K562 (cell line): ENCODE results near the gene RNF180. TPM values are rescaled to one million over a fixed set of nuclear protein-coding genes. Genes with fewer than 3 reads are reported as not detected.

Experiments
- CUX1 ChIP-seq: fragments of 200-800 bp; sonication (Bioruptor generic); IDR thresholded peaks from 2 replicates; pipeline ENCODE4 v1.6.1; 2016; ENCODE audit warnings: missing genetic modification characterization, missing compliant biosample characterization
- HMG20B ChIP-seq: fragments of 250-450 bp; sonication (Bioruptor Pico); IDR thresholded peaks from 2 replicates; pipeline ENCODE4 v1.5.0; 2021; ENCODE audit warnings: mild to moderate bottlenecking
- NFIC ChIP-seq: fragments of 450-650 bp; IDR thresholded peaks from 2 replicates; pipeline ENCODE4 v1.6.1; 2017; ENCODE audit warnings: mild to moderate bottlenecking, inconsistent platforms
- RAD51 ChIP-seq: fragments of 450-650 bp; IDR thresholded peaks from 2 replicates; pipeline ENCODE4 v1.7.1; 2016; ENCODE audit warnings: low read depth, mild to moderate bottlenecking, borderline replicate concordance
- SAFB2 ChIP-seq: fragments of 200-400 bp; formaldehyde crosslinking; IDR thresholded peaks from 2 replicates; pipeline ENCODE4 v1.6.1; 2018; ENCODE audit warnings: borderline replicate concordance, low read length, low read depth, moderate library complexity; ENCODE audit not compliant: severe bottlenecking
- SIRT6 ChIP-seq: IDR thresholded peaks from one replicate; pipeline ENCODE4 v1.6.1; 2012; ENCODE audit warnings: low read depth, mild to moderate bottlenecking, control low read depth, inconsistent platforms, low read length, moderate library complexity
- TSHZ1 ChIP-seq: fragments of 250-450 bp; sonication (Bioruptor Pico); IDR thresholded peaks from 2 replicates; pipeline ENCODE4 v1.4.0; 2020; ENCODE audit warnings: mild to moderate bottlenecking, moderate library complexity
- ZNF165 ChIP-seq: fragments of 250-450 bp; sonication (Bioruptor Pico); IDR thresholded peaks from 2 replicates; pipeline ENCODE4 v1.4.0; 2020; ENCODE audit warnings: borderline replicate concordance
- ZSCAN32 ChIP-seq: fragments of 450-650 bp; formaldehyde crosslinking; IDR thresholded peaks from 2 replicates; pipeline ENCODE4 v1.4.0; 2020; ENCODE audit warnings: mild to moderate bottlenecking, moderate library complexity
- polyA plus RNA-seq, 8 experiments: library from polyadenylated mRNA; depleted of rRNA in 4 of 8; stranded (reverse) in 5 of 8; unstranded in 3 of 8; fragments of >200 nt; fragmentation: Nextera tagmentation in 2 of 8; fragmentation: Illumina TruSeq in 1 of 8; extraction: Ambion mirVana in 2 of 8; extraction: Trizol in 1 of 8; gene quantifications; 2 replicates each; pipeline versions ENCODE4 v1.2.1 to v1.2.3, GENCODE V29; 2011 to 2014; ENCODE audit warnings: inconsistent platforms in 1 of 8, missing spikeins in 1 of 8
- total RNA-seq, 7 experiments: library from RNA; depleted of rRNA in 6 of 7; stranded (reverse); fragments of >200 nt in 6 of 7; fragmentation: Illumina TruSeq in 2 of 7; extraction: Trizol in 2 of 7; gene quantifications; 2 replicates each; pipeline versions ENCODE4 v1.2.1 to v1.2.3, GENCODE V29; 2011 to 2021; ENCODE audit warnings: low replicate concordance in 1 of 7
- TF ChIP-seq, protein P1 (sequence below): sonication (generic); formaldehyde crosslinking; IDR thresholded peaks from 2 replicates; pipeline ENCODE4 v1.8.0; 2022; ENCODE audit warnings: missing genetic modification reagents, mild to moderate bottlenecking, borderline replicate concordance

RNF180 gene
- total and polyA plus RNA-seq, 9 of the 15 experiments (the other 6 are each of a cell fraction or from before 2014, with no cell fraction given), result 0.05 TPM; not detected in 8

DNA sequence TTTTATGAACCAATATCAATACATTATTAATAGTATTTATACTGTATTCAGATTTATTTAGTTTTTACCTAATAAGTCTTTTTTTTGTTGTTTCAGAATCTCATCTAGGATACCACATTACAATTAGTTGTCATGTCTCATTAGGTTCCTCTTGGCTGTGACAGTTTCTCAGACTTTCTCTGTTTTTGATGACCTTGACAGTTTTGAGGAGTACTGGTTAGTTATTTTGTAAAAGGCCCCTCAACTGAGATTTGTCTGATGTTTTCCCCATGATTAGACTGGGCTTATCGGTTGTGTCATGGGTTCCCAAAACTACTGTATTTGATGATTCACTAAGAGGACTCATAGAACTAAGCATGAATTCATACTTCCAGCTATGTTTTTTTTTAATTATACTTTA is 56.3 kb downstream of the RNF180 start (continued):
- TF ChIP-seq, protein P1, sequence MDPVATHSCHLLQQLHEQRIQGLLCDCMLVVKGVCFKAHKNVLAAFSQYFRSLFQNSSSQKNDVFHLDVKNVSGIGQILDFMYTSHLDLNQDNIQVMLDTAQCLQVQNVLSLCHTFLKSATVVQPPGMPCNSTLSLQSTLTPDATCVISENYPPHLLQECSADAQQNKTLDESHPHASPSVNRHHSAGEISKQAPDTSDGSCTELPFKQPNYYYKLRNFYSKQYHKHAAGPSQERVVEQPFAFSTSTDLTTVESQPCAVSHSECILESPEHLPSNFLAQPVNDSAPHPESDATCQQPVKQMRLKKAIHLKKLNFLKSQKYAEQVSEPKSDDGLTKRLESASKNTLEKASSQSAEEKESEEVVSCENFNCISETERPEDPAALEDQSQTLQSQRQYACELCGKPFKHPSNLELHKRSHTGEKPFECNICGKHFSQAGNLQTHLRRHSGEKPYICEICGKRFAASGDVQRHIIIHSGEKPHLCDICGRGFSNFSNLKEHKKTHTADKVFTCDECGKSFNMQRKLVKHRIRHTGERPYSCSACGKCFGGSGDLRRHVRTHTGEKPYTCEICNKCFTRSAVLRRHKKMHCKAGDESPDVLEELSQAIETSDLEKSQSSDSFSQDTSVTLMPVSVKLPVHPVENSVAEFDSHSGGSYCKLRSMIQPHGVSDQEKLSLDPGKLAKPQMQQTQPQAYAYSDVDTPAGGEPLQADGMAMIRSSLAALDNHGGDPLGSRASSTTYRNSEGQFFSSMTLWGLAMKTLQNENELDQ (CRISPR knock-in tag), result no peak
- TF ChIP-seq HMG20B, result no peak
- no peak for TF ChIP-seq ZNF165 (CRISPR knock-in tag)
- TF ChIP-seq RAD51, result no peak
- TF ChIP-seq CUX1 (CRISPR knock-in tag), result no peak
- TF ChIP-seq SAFB2, result no peak
- TF ChIP-seq ZSCAN32 (CRISPR knock-in tag), result no peak
- no peak for TF ChIP-seq TSHZ1 (CRISPR knock-in tag)
- TF ChIP-seq NFIC, result no peak
- no peak for TF ChIP-seq SIRT6
